Measurements from ENCODE around the gene MOB2. TPM values are rescaled to one million over a fixed set of nuclear protein-coding genes. Genes with fewer than 3 reads are reported as not detected.
A peak's percentile ranks its signal among the peaks of the same experiment; 100 is the strongest.

Gene MOB2
- total RNA-seq, 2 donors from 2014 or later = 47.5 to 57.2 TPM

DNA sequence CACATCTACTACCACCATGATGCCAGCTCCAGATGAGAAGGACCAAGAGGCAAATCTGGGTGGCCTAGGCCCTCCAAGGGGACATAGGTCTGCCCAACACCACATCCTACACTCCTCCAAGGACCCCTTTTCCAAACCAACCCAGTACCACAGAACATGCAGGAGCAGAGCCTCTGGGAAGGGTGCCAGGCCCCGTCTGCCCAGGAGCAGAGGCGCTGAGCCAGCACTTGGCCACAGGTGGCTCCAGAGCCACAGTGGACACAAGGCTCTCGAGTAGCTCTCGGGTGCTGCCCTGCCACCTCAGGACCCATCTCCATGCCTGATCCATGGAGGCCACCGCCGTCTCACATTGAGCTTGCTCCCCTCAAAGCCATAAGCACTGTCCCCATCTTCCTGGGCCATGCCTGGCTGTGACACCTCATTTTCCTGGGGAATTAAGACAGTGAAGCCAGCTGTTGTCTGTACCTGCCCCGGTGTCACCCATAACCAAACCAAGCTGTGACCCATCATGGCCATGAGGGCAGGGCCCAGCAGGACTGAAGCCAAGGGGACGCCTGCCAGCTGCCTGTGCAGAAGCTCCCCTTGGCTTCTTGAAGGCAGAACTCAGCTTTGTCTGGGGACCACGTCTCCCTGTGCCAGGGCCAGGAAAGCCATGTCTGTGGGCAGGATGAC lies 7.4 kb downstream of the MOB2 start:
- intact Hi-C loops (cut with DNase I) = no loop called here

DNA sequence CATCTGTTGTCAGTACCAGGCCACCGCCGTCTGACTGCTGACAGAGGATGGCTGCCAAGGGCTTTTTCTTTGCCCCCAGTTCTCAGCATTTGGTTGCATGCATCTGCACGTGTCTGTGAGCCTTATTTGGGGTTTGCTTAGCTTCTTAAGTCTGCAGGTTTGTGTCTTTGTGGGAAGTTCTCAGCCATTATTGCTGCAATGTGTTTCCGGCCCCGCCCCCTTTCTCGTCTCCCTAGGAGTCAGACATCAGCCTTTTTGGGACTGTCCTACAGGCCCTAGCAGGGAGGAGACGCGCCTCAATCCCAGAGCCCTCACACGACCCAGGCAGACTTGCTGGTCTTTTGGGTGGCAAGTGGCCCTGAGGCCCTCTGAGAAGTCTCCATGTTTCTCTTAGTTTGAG lies 8.0 kb downstream of the MOB2 start:
- peak; percentile 37 for DNase-seq (ENCODE audit: low spot score)
- intact Hi-C loops (cut with DNase I) = no loop called here

More for the DNA sequence above, 7.4 kb downstream of the MOB2 start:
- DNase-seq (ENCODE audit: low spot score) = peak; percentile 68

DNA sequence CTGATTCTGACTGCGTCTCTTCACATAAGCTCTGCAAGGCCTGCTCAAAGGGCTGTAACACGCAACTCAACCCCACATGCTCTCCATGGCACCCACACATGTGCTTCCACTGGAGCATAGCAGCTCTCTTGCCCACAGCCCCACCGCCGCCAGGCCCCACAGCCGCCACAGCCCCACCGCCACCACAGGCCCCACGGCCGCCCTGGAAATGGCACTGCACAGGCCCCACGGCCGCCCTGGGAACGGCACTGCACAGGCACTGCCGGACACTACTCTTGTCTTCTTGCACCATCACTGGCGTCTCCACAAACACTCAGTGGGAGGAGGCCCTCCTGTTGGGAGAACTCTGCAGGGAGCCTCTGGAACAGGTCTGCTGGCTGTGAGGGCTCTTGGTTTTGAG lies 8.6 kb downstream of the MOB2 start:
- intact Hi-C loops (cut with DNase I) = no loop called here
- DNase-seq (ENCODE audit: low spot score) = peak; percentile 70

DNA sequence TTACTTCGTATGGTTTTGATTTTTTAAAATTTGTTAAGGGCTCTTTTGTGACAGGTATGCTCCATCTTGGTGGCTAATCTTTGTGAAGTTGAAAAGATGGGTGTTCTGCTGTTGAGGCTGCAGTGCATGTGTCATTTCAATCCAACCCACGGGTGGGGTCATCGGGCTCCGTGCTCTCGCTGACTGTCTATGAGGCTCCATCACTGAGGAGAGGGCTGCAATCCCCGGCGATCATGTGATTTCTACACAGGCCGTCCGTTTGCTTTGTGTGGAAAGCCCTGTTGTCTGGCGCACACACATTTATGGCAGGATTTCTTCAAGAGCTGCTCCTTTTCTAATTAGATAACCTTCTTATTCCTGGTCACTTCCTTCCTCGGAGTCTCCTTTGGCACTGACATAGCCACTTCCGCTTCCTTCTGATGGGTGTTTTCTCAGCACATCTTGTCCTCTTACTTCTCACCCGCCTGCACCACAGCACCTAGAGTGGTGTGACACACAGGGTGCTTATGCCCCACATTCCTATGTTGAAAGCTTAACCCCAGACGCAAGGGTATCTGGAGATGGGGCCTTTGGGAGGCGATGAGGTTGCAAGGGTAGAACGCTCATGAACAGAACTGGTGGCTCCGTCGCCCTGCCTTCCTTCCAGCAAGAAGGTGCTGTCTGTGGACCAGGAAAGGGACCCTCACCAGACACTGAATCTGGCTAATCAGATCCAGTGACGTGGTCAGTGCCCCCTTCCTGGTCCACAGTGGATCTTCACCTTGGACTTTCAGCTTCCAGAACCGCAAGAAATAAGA lies 9.4 kb downstream of the MOB2 start:
- intact Hi-C loops (cut with DNase I) = no loop called here
- peak; percentile 81 for DNase-seq (ENCODE audit: low spot score)

DNA sequence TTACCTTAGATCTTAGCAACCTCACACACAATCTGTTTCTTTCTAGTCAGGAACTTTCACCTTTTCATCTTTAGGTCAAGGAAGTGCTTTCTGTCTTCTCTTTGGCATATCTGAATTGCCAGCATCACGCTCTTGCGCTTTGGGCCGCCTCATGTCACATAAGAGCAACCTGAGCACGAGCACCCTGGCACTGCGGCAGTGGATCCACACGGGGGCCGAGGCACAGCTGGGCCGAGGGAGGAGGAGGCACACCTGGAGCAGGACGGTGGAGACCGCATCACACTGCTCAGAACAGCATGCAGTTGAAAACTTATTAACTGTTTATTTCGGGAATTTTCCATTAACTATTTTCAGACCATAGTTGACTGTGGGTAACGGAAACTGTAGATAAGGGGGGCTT lies 10.7 kb downstream of the MOB2 start:
- intact Hi-C loops (cut with DNase I) = no loop called here
- DNase-seq (ENCODE audit: low spot score) = peak; percentile 57

DNA sequence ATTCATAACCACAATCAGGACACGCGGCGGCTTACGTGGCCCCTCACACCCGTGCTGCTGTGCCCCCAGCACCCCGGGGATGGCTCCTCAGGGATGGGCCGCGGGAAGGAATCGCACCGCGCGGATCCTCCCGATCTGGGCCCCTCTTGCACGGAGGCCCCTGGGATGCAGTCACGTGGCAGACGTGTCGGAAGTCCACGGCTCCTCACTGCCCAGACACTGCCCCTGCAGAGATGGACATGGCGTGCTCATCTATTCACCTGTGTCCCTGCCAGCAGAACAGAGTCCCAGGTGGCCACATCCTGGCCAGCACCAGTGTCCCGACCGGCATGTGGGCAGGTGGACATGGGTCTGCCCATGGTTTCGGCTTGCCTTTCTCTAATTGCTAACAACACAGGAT lies 12.8 kb downstream of the MOB2 start:
- intact Hi-C loops (cut with DNase I) = no loop called here
- DNase-seq (ENCODE audit: low spot score) = peak; percentile 53

DNA sequence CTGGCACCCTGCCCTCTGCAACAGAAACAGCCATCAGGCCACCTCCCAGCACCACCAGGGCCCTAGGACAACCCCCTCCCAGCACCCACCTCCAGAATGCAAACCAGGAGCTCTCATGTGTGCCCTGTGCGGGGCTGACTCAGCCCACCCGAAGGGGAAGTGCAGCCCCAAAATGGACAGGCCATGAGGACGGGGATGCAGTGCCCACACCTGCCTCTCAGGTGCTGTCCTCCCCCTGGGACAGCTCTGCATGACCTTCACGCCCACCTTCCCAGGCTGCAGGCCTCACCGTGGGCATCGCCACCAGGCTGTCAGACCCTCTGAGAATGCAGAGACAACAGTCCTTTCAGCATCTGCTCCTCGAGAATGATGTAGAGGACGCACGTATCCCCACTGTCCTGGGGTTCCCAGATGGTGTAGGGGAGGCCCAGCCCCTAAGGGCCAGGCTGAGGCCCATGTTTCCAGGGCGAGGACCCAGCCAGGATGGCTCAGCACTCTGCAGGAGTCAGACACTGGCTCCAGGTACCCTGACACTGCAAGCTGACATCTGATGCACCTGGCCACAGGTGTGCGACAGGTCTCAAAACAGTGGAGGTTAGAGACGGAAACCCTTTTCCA lies 13.5 kb downstream of the MOB2 start:
- peak; percentile 66 for DNase-seq (ENCODE audit: low spot score)
- intact Hi-C loops (cut with DNase I) = no loop called here

DNA sequence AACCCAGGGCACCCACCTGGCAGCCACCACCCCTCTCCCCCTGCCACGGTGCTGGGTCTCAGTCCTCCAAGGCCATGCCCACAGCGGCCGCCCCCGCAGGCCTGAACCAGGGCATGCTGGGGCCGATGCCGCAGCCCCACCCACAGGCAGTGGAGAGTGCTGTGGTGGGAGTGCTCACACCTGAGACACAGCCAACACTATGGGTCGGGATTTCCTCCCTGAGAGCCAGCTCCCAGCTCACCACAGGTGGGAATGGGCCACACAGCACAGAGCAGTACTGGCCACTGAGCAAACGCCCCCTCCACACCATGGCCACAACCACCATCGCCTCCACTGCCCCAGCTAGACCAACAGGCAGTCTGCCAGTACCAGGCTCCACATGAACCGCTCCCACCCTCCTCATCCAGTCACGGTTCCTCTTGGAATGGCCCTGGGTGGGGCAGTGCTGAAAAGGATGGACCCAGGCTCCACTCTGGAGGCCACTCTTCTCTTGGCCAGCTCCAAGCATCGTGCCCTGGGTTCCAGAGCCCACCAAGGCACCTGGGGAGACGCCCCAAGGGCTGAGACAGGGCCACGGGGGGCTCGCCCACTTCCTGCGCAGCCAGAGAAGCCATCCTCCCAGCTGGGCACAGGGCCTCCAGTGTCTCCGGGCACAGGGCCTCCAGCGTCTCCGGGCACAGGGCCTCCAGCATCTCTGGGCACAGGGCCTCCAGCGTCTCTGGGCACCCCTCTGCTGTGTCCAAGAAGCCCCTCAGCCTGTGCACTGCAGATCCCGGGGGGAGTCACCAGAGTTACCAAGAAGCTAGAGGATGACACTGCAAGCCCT lies 14.2 kb downstream of the MOB2 start:
- DNase-seq (ENCODE audit: low spot score) = peak; percentile 76
- intact Hi-C loops (cut with DNase I) = no loop called here

DNA sequence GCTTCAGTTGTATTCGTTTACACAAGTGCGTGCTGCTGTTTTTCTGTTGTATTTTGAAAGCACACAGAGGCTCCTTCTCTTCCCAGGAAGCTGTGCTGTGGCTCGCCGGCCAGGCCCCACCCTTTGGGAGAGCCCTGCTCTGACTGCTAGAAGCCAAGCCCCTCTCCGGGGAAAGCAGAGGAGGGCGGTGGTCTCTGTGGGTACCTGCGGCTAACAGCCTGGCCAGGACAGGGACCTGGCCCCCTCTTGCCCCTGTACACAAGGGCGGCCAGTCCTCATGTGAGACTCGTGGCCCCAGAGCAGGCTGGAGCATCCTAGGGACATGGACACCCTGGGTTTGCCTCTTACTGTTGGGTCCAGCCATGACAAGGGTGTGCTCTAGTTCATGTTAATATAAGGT lies 14.8 kb downstream of the MOB2 start:
- intact Hi-C loops (cut with DNase I) = no loop called here
- DNase-seq (ENCODE audit: low spot score) = peak; percentile 55

DNA sequence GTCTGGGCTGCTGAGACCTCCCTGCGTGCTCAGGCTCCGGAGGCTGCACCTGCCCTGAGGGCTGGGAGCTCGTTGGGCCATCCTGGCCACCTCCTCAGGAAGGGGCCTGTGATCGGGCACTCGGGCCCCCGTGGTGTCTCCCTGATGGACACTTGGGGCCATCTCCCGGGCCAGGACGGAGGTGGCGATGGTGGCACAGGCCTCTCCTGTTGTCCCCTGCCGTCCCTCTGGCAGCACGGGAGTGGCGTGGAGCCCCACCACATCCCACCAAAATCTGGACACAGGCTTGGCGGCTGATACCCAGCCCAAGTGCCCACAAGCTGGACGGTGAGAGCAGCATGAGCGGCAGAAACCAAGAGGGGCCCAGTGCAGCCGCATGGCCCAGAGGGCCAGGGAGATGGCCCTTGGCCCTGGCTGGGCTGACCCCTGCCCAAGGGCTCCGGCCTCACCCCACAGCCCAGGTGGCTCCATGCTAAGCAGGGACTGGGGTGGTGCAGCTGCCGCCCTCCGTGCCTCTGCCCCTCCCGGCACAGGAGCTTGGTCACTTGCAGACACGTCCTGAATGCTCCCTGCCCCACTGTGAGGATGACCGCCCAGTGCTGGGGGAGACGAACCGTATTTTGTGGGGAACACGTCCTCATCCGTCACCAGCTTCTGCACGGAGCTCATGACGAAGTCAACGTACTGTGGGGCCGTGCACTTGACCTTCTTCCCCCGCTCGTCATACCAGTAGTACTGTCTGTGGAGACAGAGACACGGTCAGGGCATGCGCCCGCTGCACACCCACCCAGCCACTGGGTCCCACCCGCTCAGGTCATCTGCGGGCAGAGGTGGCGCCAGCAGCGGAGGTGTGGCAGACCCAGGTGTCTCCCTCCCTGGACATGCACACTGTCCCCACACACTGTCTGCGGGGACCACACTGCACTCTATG lies 15.6 kb downstream of the MOB2 start:
- intact Hi-C loops (cut with DNase I) = loop anchor here in 1 of 2 donors (1.0 kb wide), 1 partner anchor 30 kb away; no protein-coding TSS in a partner anchor
- DNase-seq (ENCODE audit: low spot score) = peak; percentile 58

DNA sequence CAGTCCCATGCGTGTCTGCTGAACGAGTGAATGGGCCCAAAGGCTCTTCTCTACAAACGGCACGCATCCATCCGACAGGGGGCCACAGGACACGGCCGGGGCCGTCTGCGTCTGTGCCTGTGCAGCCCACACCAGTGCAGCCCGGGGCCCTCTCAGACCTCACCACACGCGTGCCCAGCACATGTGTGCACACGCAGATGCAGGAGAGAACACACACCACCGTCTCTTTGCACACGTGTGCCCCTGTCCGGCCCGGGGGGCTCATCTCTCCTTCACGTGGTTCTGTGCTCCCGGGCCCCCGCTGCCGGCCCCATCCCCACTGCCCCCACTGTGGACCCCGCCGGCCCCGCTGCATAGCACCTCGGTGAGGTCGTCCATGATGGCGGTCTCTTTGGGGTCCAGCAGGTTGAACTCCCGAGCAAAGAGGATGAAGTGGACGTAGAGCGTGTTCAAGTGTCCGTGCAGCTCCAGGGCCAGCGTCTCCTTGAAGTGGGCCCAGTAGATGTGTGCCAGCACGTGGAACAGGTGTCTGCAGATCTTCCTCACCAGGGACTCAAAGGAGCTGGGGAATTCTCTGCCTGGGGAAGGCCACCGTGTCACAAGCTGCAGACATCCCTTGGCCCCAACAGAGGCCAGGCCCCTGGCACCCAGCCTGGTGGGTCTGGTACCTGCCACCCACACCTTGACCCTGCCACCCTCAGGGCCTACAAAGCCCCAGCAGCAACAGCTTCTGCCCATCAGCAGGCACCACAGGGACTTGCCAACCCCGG lies 16.5 kb downstream of the MOB2 start:
- intact Hi-C loops (cut with DNase I) = loop anchor here in 1 of 2 donors (1.0 kb wide), 1 partner anchor 29 kb away; no protein-coding TSS in a partner anchor
- no peak for DNase-seq (ENCODE audit: low spot score)

DNA sequence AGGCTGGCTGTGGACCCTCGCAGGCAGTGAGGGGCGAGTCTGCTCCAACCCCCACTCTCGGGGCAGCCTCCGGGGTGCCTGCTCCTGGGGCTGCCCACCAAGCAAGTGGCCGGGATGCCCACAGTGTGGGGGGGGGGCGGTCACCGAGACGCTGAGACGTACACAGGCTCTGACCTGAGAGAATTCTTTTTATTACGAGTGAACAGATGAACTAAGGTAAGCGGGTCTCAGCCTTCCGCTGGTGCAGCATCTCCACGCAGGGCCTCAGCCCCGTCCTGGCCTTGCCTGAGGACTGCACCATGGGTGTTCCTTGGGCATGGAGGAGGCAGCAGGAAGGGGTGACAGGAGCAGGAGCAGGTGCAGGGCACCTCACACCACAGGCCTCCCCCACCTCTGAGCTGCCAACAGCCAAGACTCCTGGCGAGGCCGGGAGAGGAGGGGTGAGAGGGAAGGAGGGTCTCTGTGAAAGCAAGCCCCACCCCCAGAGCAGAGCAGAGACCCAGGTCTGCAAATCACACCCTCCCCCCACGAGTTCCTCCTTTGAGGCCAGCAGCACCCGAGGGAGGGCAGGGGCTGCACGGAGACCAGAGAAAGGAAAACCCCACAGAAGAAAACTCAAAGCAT lies 17.2 kb downstream of the MOB2 start:
- intact Hi-C loops (cut with DNase I) = no loop called here
- DNase-seq (ENCODE audit: low spot score) = no peak

DNA sequence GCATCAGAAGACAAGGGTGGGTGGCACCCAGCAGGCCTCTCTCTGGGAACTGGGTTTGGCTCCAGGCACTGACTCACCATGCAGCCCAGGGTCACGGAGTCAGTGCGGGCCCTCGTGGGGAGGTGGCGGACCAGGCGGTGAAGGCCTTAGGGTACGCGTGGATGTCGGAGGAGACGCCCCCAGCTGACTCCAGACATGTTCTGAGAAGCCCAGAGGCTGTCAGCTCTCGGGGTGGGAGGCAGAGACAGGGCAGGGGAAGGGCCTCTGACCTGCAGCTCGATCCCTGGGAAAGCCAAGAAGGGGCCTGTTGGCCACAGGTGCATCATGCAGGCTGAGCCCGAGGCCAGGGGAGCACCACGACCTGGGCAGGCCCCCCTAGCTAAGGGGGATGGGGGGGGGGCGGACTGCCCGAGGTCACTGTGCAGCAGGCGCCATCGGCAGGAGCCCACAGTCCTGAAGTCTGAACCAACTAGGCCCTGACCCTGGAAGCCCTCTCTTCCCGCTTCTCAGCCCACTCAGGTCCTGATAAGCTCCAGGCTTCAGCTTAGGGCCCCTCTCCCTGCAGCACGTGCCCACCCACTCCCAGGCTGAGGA lies 18.0 kb downstream of the MOB2 start:
- intact Hi-C loops (cut with DNase I) = no loop called here
- DNase-seq (ENCODE audit: low spot score) = no peak

DNA sequence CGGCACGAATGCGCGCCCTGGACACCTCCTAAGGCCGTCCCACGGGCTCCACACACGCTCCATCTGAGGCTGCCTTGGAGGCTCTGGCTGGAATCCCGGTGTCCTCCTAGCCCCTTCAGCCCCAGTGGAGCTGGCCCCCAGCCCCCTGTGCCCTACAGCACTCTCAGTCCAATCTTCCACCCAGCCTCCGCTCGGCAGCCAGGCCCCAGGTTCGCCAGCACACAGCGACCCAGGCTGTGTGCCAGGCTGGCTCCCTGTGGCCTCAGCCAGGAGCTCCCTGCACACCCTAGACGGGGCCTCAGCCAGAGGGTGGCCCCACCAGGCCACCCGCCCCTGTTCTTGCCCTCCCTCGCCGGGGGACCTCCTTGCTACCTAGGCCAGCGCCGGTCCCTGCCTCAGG lies 18.6 kb downstream of the MOB2 start:
- DNase-seq (ENCODE audit: low spot score) = no peak
- intact Hi-C loops (cut with DNase I) = no loop called here

DNA sequence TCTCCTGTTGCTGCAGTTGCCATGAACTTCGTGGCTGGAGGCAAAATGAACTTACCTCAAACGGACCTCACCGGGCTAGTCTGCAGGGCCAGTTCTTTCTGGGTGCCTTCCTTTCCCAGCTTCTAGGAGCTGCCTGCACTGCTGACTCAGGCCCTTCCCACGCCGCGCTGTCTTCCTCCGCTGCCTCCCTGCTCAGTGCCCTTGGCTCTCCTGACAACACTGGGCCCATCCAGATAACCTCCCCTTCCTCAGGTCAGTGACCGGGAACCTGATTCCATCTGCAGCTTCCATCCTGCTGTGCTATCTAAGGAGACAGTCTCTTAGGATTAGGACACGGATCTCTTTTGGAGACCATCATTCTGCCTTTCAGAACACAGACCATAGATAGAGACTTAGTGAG lies 19.3 kb downstream of the MOB2 start:
- intact Hi-C loops (cut with DNase I) = no loop called here

DNA sequence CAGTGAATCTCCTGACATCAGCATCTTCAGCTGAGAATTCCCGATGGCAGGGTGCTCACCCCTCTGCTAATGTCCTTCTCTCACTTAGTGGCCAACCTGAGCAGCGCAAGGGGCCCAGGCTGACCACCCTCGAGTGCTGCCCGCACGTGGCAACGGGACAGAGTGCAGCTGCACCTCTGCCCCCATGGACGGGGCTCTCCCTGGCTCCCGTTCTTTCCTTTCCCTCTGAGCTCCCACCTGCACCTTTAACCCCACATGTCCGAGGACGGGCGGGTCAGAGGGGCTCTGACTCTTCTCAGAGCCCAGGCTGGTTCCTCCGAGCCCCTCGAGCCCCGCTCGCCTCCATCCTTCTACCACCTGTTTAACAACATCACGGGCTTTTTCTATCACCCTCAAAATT lies 19.8 kb downstream of the MOB2 start:
- intact Hi-C loops (cut with DNase I) = no loop called here

More for the DNA sequence above, 19.3 kb downstream of the MOB2 start:
- no peak for DNase-seq (ENCODE audit: low spot score)

DNA sequence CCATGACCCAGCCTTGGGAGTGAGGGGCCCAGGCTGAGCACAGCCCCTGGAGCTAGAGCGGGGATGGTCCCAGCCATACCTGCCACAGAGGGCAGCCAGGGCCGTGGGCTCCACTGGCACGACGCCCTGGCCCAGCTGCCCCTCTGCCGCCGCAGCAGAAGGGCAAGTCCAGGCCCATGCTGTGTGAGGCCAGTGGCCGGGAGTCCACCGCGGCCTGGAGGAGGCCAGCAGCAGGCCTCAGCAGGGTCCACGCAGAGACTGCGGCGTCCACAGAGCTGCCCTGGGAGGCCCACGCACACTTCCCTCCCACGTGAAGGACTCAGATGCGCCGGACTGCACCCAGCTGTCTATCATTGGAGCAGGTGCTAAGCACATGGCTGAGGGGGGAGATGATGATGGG lies 23.5 kb downstream of the MOB2 start:
- intact Hi-C loops (cut with DNase I) = no loop called here
- DNase-seq (ENCODE audit: low spot score) = no peak

More for the DNA sequence above, 19.8 kb downstream of the MOB2 start:
- no peak for DNase-seq (ENCODE audit: low spot score)

All from posterior vena cava (tissue), 2 donors.